NT2/D1 (cell line): ENCODE measurements around the gene CYP2W1.
"Not testable (repeated sequence)": the region's sequence is repeated elsewhere in the genome, so short reads cannot be mapped to it uniquely, and the experiment has no call there.

Experiments used
- DNase-seq: peaks from one replicate; pipeline ENCODE4 v3.0.0-alpha.2; 2011; ENCODE audit warnings: low read depth, low spot score
- H3K27me3 ChIP-seq: 2 replicates; pipeline ENCODE4 v1.6.0; 2011; ENCODE audit warnings: mild to moderate bottlenecking; ENCODE audit not compliant: insufficient read length, insufficient read depth
- H3K36me3 ChIP-seq: 2 replicates; pipeline ENCODE4 v1.6.1; 2011; ENCODE audit warnings: mild to moderate bottlenecking, low read length, mixed read lengths; ENCODE audit not compliant: insufficient read depth, insufficient read length
- H3K4me1 ChIP-seq: 2 replicates; pipeline ENCODE4 v1.5.1; 2011; ENCODE audit not compliant: insufficient read depth, insufficient read length
- H3K4me3 ChIP-seq: 2 replicates; pipeline ENCODE4 v1.5.1; 2011; ENCODE audit warnings: low read depth; ENCODE audit not compliant: insufficient read length
- H3K9ac ChIP-seq: 2 replicates; pipeline ENCODE4 v1.6.0; 2011; ENCODE audit warnings: low read depth; ENCODE audit not compliant: insufficient read length
- H3K9me3 ChIP-seq: 2 replicates; pipeline ENCODE4 v1.5.1; 2011; ENCODE audit warnings: mild to moderate bottlenecking, low read length; ENCODE audit not compliant: insufficient read depth
- SUZ12 ChIP-seq: IDR thresholded peaks from 2 replicates; pipeline ENCODE4 v1.6.1; 2011; ENCODE audit not compliant: insufficient read length, insufficient read depth; ENCODE audit errors: extremely low read depth
- YY1 ChIP-seq: IDR thresholded peaks from 2 replicates; pipeline ENCODE4 v1.6.1; 2011; ENCODE audit not compliant: insufficient read length, insufficient read depth
- ZNF274 ChIP-seq: IDR thresholded peaks from 2 replicates; pipeline ENCODE4 v1.6.1; 2011; ENCODE audit warnings: mild to moderate bottlenecking, low read depth, low read length

CYP2W1 gene

GRCh38 chr7:1029637-1030443 is 46.9 kb downstream of the CYP2W1 start:
- Histone ChIP-seq H3K4me1 (peaks cover 15% of the 10 kb centered on the region), H3K9ac (peak overlapping the region; percentile 72), H3K27me3 (peaks cover 9% of the 10 kb centered on the region), H3K36me3 (peaks cover 21% of the 10 kb centered on the region), H3K4me3 (no peak overlapping the region), H3K9me3 (peaks cover 1% of the 10 kb centered on the region; the same call in 1 of the 2 replicates)
- TF ChIP-seq ZNF274 (no peak), SUZ12 (no peak), YY1 (no peak)
- DNase-seq, result no peak

GRCh38 chr7:1030444-1031070 is 47.6 kb downstream of the CYP2W1 start:
- H3K27me3 ChIP-seq, result peaks cover 9% of the 10 kb centered on the region
- TF ChIP-seq ZNF274, result no peak
- TF ChIP-seq YY1, result no peak
- no peak for TF ChIP-seq SUZ12
- peaks cover 8% of the 10 kb centered on the region; the same call in 1 of the 2 replicates for H3K9me3 ChIP-seq
- peaks cover 17% of the 10 kb centered on the region for H3K36me3 ChIP-seq
- no peak overlapping the region for H3K9ac ChIP-seq
- no peak for DNase-seq
- no peak overlapping the region for H3K4me3 ChIP-seq
- peaks cover 11% of the 10 kb centered on the region for H3K4me1 ChIP-seq

GRCh38 chr7:1031716-1032455 is 48.9 kb downstream of the CYP2W1 start:
- Histone ChIP-seq H3K36me3 (peaks cover 9% of the 10 kb centered on the region), H3K27me3 (peaks cover 4% of the 10 kb centered on the region), H3K9me3 (peaks cover 20% of the 10 kb centered on the region; the same call in 1 of the 2 replicates), H3K4me3 (no peak overlapping the region), H3K9ac (no peak overlapping the region), H3K4me1 (peaks cover 11% of the 10 kb centered on the region)
- TF ChIP-seq ZNF274 (no peak), SUZ12 (no peak), YY1 (no peak)
- DNase-seq, result no peak

- H3K9ac ChIP-seq, result no peak overlapping the region
- no peaks in the 10 kb centered on the region for H3K27me3 ChIP-seq
- DNase-seq, result no peak
- peaks cover 20% of the 10 kb centered on the region; the same call in 1 of the 2 replicates for H3K9me3 ChIP-seq
- peaks cover 8% of the 10 kb centered on the region for H3K36me3 ChIP-seq
- no peak overlapping the region for H3K4me3 ChIP-seq
- TF ChIP-seq YY1 (no peak), SUZ12 (no peak), ZNF274 (no peak)
- peaks cover 11% of the 10 kb centered on the region for H3K4me1 ChIP-seq
Observed at GRCh38 chr7:1032536-1033181, 49.7 kb downstream of the CYP2W1 start.

GRCh38 chr7:1033546-1034145 is 50.7 kb downstream of the CYP2W1 start:
- no peaks in the 10 kb centered on the region for H3K27me3 ChIP-seq
- no peak for DNase-seq
- peaks cover 20% of the 10 kb centered on the region; the same call in 1 of the 2 replicates for H3K9me3 ChIP-seq
- peaks cover 11% of the 10 kb centered on the region for H3K4me1 ChIP-seq
- TF ChIP-seq YY1 (no peak), SUZ12 (no peak), ZNF274 (no peak)
- no peak overlapping the region for H3K9ac ChIP-seq
- H3K4me3 ChIP-seq, result no peak overlapping the region
- H3K36me3 ChIP-seq, result peaks cover 8% of the 10 kb centered on the region

DNA sequence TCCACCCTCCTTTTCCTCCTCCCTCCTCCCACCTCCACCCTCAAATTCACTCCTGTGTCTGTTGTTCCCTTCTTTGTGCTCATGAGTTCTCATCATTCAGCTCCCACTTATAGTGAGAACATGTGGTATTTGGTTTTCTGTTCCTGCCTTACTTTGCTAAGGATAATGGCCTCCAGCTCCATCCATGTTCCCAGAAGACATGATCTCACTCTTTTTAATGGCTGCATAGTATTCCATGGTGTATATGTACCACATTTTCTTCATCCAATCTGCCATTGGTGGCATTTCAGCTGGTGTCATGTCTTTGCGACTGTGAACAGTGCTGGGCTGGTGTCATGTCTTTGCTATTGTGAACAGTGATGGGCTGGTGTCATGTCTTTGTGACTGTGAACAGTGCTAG is 51.8 kb downstream of the CYP2W1 start:
- not testable (repeated sequence) for H3K9ac ChIP-seq, DNase-seq, H3K27me3 ChIP-seq, H3K4me3 ChIP-seq, H3K36me3 ChIP-seq, H3K4me1 ChIP-seq
- peaks cover 20% of the 10 kb centered on the region; the same call in 1 of the 2 replicates for H3K9me3 ChIP-seq

DNA sequence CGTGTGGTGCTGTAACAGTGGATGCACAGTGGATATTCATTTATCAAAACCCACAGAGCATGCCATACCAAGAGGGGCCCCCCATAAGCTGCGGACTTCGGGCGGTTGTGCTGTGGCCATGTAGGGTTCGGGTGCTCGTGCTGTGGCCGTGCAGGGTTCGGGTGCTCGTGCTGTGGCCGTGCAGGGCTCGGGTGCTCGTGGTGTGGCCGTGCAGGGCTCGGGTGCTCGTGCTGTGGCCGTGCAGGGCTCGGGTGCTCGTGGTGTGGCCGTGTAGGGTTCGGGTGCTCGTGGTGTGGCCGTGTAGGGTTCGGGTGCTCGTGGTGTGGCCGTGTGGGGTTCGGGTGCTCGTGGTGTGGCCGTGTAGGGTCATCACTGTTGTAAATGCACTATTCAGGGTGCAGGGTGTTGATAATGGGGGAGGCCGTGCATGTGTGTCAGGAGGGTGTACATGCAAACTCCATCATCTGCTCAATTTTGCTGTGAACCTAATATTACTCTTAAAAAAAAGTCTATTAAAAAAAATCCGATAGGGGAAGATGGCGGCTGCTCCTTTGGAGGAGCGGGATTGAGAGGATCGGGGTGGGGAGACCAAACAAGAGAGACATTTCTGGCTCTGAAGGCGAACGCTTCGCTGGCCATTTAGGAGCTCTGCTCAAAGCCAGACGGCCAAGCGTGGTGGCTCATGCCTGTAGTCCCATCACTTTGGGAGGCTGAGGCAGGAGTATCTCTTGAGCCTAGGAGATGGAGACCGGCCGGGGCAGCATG is 53.4 kb downstream of the CYP2W1 start:
- not testable (repeated sequence) for H3K4me3 ChIP-seq, H3K9ac ChIP-seq, H3K4me1 ChIP-seq, DNase-seq, H3K27me3 ChIP-seq, H3K36me3 ChIP-seq
- H3K9me3 ChIP-seq, result peaks cover 20% of the 10 kb centered on the region; the same call in 1 of the 2 replicates
